ENCODE data around the gene CAMK1D. TPM values are rescaled to one million over a fixed set of nuclear protein-coding genes. Genes with fewer than 3 reads are reported as not detected.

The CAMK1D gene
- total RNA-seq, 1 experiment from 2014 or later, result 11.0 TPM

GRCh38 chr10:12660812-12661211, 311.5 kb downstream of the CAMK1D start:
- no peak for DNase-seq (ENCODE audit: low read depth)
- in situ Hi-C loops (cut with HindIII; ENCODE audit: low pct_unique_long_range_greater_than_20kb, low sequenced_read_pairs), result loop anchor here (5.0 kb wide), 1 partner anchor 41 kb away; no protein-coding TSS in a partner anchor

GRCh38 chr10:12661671-12662070, 312.3 kb downstream of the CAMK1D start:
- in situ Hi-C loops (cut with HindIII; ENCODE audit: low pct_unique_long_range_greater_than_20kb, low sequenced_read_pairs), result loop anchor here (5.0 kb wide), 1 partner anchor 41 kb away; no protein-coding TSS in a partner anchor
- DNase-seq (ENCODE audit: low read depth), result no peak

GRCh38 chr10:12663863-12664262, 314.5 kb downstream of the CAMK1D start:
- in situ Hi-C loops (cut with HindIII; ENCODE audit: low pct_unique_long_range_greater_than_20kb, low sequenced_read_pairs), result loop anchor here (5.0 kb wide), 1 partner anchor 38 kb away; no protein-coding TSS in a partner anchor
- no peak for DNase-seq (ENCODE audit: low read depth)

- in situ Hi-C loops (cut with HindIII; ENCODE audit: low pct_unique_long_range_greater_than_20kb, low sequenced_read_pairs), result no loop called here
- DNase-seq (ENCODE audit: low read depth), result no peak
Observed at GRCh38 chr10:12665501-12665900, 316.2 kb downstream of the CAMK1D start.

GRCh38 chr10:12667052-12667451, 317.7 kb downstream of the CAMK1D start:
- no peak for DNase-seq (ENCODE audit: low read depth)
- in situ Hi-C loops (cut with HindIII; ENCODE audit: low pct_unique_long_range_greater_than_20kb, low sequenced_read_pairs), result no loop called here

- no peak for DNase-seq (ENCODE audit: low read depth)
- in situ Hi-C loops (cut with HindIII; ENCODE audit: low pct_unique_long_range_greater_than_20kb, low sequenced_read_pairs), result no loop called here
Observed at GRCh38 chr10:12668634-12669033, 319.3 kb downstream of the CAMK1D start.

GRCh38 chr10:12670004-12670403, 320.7 kb downstream of the CAMK1D start:
- no peak for DNase-seq (ENCODE audit: low read depth)
- in situ Hi-C loops (cut with HindIII; ENCODE audit: low pct_unique_long_range_greater_than_20kb, low sequenced_read_pairs), result no loop called here

GRCh38 chr10:12675186-12675585, 325.8 kb downstream of the CAMK1D start:
- no peak for DNase-seq (ENCODE audit: low read depth)
- in situ Hi-C loops (cut with HindIII; ENCODE audit: low pct_unique_long_range_greater_than_20kb, low sequenced_read_pairs), result no loop called here

GRCh38 chr10:12679636-12680035, 330.3 kb downstream of the CAMK1D start:
- DNase-seq (ENCODE audit: low read depth), result no peak
- in situ Hi-C loops (cut with HindIII; ENCODE audit: low pct_unique_long_range_greater_than_20kb, low sequenced_read_pairs), result no loop called here

- in situ Hi-C loops (cut with HindIII; ENCODE audit: low pct_unique_long_range_greater_than_20kb, low sequenced_read_pairs), result no loop called here
Observed at GRCh38 chr10:12681252-12681651, 331.9 kb downstream of the CAMK1D start.

GRCh38 chr10:12684784-12685183, 335.4 kb downstream of the CAMK1D start:
- in situ Hi-C loops (cut with HindIII; ENCODE audit: low pct_unique_long_range_greater_than_20kb, low sequenced_read_pairs), result no loop called here
- DNase-seq (ENCODE audit: low read depth), result no peak

More at GRCh38 chr10:12681252-12681651, 331.9 kb downstream of the CAMK1D start:
- DNase-seq (ENCODE audit: low read depth), result no peak

GRCh38 chr10:12685261-12686058, 336.1 kb downstream of the CAMK1D start:
- in situ Hi-C loops (cut with HindIII; ENCODE audit: low pct_unique_long_range_greater_than_20kb, low sequenced_read_pairs), result no loop called here
- no peak for DNase-seq (ENCODE audit: low read depth)

- DNase-seq (ENCODE audit: low read depth), result no peak
- in situ Hi-C loops (cut with HindIII; ENCODE audit: low pct_unique_long_range_greater_than_20kb, low sequenced_read_pairs), result no loop called here
Observed at GRCh38 chr10:12687996-12688395, 338.6 kb downstream of the CAMK1D start.

- in situ Hi-C loops (cut with HindIII; ENCODE audit: low pct_unique_long_range_greater_than_20kb, low sequenced_read_pairs), result no loop called here
- DNase-seq (ENCODE audit: low read depth), result no peak
Observed at GRCh38 chr10:12689893-12690292, 340.5 kb downstream of the CAMK1D start.

- no peak for DNase-seq (ENCODE audit: low read depth)
- in situ Hi-C loops (cut with HindIII; ENCODE audit: low pct_unique_long_range_greater_than_20kb, low sequenced_read_pairs), result no loop called here
Observed at GRCh38 chr10:12690525-12691126, 341.3 kb downstream of the CAMK1D start.

GRCh38 chr10:12691596-12691995, 342.2 kb downstream of the CAMK1D start:
- in situ Hi-C loops (cut with HindIII; ENCODE audit: low pct_unique_long_range_greater_than_20kb, low sequenced_read_pairs), result no loop called here
- no peak for DNase-seq (ENCODE audit: low read depth)

- in situ Hi-C loops (cut with HindIII; ENCODE audit: low pct_unique_long_range_greater_than_20kb, low sequenced_read_pairs), result no loop called here
- DNase-seq (ENCODE audit: low read depth), result no peak
Observed at GRCh38 chr10:12697764-12698163, 348.4 kb downstream of the CAMK1D start.

GRCh38 chr10:12699258-12699700, 349.9 kb downstream of the CAMK1D start:
- in situ Hi-C loops (cut with HindIII; ENCODE audit: low pct_unique_long_range_greater_than_20kb, low sequenced_read_pairs), result no loop called here
- DNase-seq (ENCODE audit: low read depth), result peak; percentile 96

GRCh38 chr10:12699781-12700556, 350.6 kb downstream of the CAMK1D start:
- in situ Hi-C loops (cut with HindIII; ENCODE audit: low pct_unique_long_range_greater_than_20kb, low sequenced_read_pairs), result loop anchor here (5.0 to 25.0 kb wide), 3 partner anchors 38 to 438 kb away; no protein-coding TSS in a partner anchor
- peak; percentile 72 for DNase-seq (ENCODE audit: low read depth)

Data from Caki2 (cell line).